ENCODE measurements around the gene IPPK. TPM values are rescaled to one million over a fixed set of nuclear protein-coding genes. Genes with fewer than 3 reads are reported as not detected.

Gene IPPK
- total RNA-seq, 1 donor: 10.4 TPM

- H3K4me3 ChIP-seq (ENCODE audit: low read depth, low read length): no peak overlapping the region
- TF ChIP-seq CTCF (IDR thresholded peaks at IDR 0.05; ENCODE audit: insufficient read depth, low read depth, low read length): no peak
- DNase-seq (ENCODE audit: low read depth): no peak
Observed at GRCh38 chr9:92647671-92648473, 22.1 kb downstream of the IPPK start.

- DNase-seq (ENCODE audit: low read depth): no peak
- TF ChIP-seq CTCF (IDR thresholded peaks at IDR 0.05; ENCODE audit: insufficient read depth, low read depth, low read length): no peak
- no peak overlapping the region for H3K4me3 ChIP-seq (ENCODE audit: low read depth, low read length)
Observed at GRCh38 chr9:92645041-92645440, 24.9 kb downstream of the IPPK start.

DNA sequence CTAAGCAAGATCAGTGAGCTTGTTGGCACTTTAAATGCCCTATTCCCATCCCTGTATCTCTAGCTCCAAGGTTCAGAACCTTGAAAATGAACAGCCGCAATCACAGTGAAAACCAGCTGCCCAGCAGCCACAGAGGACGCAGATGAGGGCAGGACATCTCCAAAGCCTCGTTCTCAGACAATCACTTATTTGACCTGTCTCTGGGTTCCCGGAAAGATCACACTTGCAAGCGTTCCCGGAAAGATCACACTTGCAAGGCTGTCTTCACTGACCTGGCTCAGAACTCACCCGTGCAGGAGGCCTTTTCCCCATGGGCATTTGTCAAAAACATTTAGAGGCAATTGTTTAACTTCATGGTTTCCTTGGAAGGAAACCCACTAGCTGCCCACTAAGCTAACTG is 25.7 kb downstream of the IPPK start:
- TF ChIP-seq CTCF (IDR thresholded peaks at IDR 0.05; ENCODE audit: insufficient read depth, low read depth, low read length): no peak
- H3K4me3 ChIP-seq (ENCODE audit: low read depth, low read length): no peak overlapping the region
- no peak for DNase-seq (ENCODE audit: low read depth)

DNA sequence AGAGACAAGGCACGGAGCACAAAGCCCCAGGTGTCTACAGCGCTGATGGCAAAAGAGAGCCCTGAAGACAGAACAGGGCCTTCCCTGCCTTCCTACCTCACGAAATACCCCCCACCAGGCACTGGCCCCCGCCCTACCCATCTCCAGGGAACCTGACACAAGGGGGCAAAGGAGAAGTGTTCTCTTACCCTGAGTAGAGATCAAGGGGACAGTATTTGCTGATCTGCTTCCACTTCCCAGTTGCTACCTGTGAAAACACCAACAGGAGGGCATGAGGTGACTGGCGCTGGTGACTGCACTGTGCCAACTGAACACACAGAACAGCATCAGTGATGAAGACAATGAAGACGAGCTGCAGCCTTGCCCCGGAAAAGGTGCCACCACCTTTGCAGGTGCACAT is 27.4 kb downstream of the IPPK start:
- no peak for DNase-seq (ENCODE audit: low read depth)
- no peak overlapping the region for H3K4me3 ChIP-seq (ENCODE audit: low read depth, low read length)
- no peak for TF ChIP-seq CTCF (IDR thresholded peaks at IDR 0.05; ENCODE audit: insufficient read depth, low read depth, low read length)

DNA sequence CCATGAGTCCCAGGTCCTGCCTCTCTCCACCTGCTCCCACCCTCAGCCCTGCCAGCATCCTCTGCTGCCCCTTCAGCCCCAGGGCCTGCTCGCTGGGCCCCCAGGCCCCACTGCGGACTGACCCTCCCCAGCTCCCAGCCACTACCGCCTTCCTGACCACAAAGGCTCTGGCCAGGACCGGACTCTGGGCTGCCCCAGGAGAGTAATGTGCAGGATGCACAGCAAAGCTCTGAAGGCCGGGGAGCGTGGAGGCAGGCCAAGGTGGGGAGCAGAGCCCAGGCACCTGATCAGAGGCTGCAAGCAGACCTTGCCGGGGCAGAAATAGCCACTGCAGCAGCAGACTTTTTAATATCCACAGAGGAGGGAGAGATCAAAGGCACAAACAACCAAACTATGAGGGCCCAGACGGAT is 27.9 kb downstream of the IPPK start:
- DNase-seq (ENCODE audit: low read depth): no peak
- TF ChIP-seq CTCF (IDR thresholded peaks at IDR 0.05; ENCODE audit: insufficient read depth, low read depth, low read length): no peak
- H3K4me3 ChIP-seq (ENCODE audit: low read depth, low read length): no peak overlapping the region

DNA sequence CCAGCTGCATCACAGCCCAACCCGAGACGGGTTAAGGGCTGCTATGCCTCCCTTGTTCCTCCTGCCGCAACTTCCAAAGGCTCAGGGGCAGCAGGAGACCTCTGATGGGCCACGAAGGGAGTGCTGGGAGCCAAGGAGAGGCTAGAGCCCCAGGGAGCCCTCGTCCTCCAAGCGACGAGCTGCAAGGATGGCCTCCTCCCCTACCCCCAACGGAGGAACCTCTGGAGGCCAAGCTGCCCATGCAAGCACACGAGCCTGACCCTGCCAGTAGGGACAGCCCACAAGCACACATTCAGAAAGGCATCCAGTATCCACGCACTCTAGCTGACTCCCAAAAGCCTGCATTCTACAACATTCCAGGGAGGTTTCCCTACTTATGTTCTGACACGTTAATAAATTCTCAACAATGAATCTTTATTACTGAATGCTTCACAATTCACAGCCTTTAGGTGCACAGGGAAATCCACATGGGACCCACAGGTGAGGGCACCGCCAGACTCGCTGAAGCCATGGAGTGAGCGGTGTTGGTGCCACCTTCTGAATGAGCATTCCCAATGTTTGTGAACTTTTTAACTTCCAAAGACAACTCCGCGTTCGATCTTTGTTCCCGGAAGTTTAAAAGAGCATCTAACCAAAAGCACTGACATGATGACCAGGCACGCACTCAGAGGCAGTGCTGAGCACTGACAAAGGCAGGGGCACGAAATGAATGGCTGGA is 28.7 kb downstream of the IPPK start:
- H3K4me3 ChIP-seq (ENCODE audit: low read depth, low read length): no peak overlapping the region
- TF ChIP-seq CTCF (IDR thresholded peaks at IDR 0.05; ENCODE audit: insufficient read depth, low read depth, low read length): no peak
- DNase-seq (ENCODE audit: low read depth): no peak
